HG03045 (cell line): ENCODE data around the gene EFCAB9.

Experiments used
- ATAC-seq: cut with Tn5 transposase; IDR thresholded peaks from one replicate; pipeline ENCODE4 v1.9.1; 2021; ENCODE audit warnings: mild to moderate bottlenecking, moderate library complexity; ENCODE audit not compliant: unreplicated experiment

The EFCAB9 gene

DNA sequence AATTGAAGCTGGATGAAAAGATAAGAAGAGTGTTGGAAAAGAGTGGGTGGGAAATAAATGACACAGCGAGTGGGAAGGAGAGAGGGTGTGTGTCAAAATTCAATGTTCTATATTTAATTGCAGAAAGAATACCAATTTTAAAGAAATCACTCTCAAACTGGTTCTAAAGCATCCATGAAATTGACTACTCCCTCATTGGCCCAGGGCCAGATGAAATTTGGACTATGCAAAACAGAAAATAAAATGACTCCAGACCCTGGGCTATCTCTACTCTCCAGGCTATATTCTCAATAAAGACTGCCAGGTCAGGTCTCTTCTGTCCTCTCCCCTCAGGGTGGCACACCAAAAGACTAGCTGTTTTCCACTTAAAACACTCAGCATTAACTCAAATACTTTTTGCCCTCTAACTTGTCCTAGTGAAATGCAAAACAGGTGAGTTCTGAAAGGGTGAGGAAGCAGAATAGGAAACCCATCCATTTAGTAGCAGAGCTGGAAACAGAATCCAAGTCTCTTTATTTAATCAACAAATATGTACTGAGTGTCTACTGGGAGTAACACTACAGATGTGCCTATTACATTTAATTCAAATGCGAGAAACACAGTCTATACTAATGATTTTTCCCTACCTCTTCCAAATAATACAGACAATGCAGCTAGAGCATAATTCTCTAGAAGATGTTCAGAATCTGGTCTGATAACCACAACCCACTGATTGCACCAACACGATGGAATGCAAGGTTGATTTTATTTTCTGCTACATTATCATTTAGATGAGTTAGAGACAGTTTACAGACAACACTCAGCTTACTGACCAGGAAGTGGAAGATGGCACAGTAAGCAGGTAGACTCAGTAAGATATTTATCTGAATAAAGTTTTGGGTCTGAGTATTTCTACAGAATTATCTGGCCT, 42.1 kb downstream of the EFCAB9 start:
- no peak for ATAC-seq

DNA sequence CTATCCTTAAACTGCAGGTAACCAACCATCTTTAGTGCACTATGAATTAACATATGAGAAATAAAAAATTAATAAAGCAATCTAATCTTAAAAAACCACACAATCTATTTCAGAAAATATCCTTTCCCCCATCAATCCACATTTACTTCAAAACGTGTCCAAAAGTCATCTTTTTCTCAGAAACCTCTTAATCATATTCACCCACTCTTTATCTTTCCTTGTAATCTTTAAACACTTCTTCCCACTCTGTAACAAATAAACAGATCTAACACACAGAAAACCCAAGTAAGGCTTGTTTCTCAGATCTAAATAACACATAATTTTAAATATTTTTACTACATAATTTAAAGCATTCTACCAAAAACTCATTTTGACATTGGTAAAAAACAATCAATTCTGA, 44.4 kb downstream of the EFCAB9 start:
- ATAC-seq: no peak

DNA sequence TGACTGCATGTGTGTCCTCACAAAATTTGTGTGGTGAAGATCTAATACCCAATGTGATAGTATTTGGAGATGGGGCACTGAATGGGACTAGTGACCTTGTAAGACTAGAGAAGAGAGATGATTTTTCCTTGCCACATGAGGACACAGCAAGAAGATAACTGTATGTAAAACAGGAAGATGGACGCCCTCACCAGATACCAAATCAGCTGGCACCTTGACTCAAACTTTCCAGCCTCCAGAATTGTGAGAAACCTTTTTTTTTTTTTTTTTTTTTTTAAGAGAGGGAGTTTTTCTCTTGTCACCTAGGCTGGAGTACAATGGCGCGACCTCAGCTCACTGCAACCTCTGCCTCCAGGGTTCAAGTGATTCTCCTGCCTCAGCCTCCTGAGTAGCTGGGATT, 49.3 kb downstream of the EFCAB9 start:
- no peak for ATAC-seq

DNA sequence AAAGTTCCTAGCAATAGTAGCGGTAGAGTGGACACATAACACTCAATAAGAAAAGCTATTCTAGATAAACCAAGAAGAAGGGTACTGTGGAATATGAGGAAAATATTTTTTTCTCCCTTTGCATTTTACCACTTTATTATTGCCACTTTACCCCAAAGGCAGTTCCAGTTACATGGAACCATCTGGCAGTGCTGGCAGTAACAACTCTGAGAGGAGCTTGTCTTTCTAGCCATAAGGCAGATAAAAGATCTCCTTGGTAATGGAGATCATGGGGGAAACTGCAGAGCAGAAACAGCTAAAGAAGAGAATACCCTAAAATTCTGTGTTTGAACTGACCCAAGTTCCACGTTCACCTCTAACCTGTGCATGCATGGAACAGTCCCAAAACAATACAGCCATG, 51.1 kb downstream of the EFCAB9 start:
- ATAC-seq: no peak

DNA sequence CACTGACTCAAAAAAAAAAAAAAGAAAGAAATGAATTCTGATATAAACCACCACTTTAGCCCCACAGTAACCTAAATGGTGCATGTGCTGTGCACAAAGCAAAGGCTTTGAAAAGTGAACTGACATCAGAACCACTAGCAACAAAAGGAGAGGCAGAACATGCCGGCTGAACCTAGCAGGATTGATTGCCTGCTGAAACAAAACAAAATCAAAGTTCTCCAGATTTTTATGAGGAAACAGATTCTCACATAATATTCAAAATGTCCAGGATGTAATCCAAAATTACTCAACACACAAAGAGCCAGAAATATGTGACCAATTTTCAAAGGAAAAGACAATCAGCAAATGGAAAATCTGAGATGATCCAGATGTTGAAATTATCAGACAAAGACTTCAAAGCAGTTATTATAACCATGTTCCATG, 51.7 kb downstream of the EFCAB9 start:
- ATAC-seq: no peak

DNA sequence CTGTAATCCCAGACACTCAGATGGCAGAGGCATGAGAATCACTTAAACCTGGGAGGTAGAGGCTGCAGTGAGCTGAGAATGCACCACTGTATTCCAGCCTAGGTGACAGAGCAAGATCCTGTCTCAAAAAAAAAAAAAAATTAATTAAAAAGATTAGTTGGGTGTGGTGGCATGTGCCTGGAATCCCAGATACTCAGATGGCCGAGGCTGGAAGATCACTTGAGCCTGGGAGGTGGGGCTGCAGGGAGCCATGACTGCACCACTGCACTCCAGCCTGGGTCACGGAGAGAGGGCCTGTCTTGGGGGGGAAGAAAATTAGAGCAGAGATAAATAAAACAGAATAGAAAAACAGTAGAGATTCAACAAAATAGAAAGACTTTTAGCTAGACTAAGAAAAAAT, 54.7 kb downstream of the EFCAB9 start:
- ATAC-seq: no peak

DNA sequence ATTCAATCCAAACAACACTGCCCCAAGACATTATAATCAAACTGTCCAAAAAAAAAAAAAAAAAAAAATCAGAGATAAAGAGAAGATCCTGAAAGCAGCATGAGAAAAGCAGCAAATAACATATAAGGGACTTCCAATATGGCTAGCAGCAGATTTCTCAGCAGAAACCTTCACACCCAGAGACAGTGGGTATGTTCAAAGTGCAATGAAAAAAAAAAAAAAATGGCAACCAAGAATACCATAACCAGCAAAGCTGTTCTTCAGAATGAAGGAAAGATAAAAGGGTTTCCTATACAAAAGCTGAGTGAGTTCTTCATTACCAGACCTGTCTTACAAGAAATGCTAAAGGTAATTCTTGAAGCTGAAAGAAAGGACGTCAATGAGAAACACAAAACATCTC, 57.4 kb downstream of the EFCAB9 start:
- no peak for ATAC-seq

DNA sequence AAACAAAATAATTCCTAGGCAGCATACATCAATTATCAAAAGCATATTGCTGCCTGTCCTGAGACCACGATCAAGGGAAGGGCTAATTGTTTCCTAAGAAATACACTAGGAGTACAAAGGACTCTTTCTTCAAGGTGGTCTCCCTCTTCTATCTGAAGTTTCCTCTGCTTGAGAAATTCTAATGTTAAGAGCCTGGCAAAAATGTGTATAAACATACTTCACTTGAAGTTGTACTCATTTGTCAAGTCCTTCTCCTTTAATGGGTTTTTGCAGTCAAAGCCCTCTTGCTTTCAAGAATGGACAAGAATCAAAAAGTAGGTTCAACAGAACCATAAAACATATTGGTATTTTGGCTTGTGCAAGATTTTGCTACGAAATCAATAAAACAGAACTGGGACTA, 58.5 kb downstream of the EFCAB9 start:
- ATAC-seq: no peak
